ENCODE results near the gene STX8.
"Not testable (repeated sequence)": the region's sequence is repeated elsewhere in the genome, so short reads cannot be mapped to it uniquely, and the experiment has no call there.

Gene STX8

DNA sequence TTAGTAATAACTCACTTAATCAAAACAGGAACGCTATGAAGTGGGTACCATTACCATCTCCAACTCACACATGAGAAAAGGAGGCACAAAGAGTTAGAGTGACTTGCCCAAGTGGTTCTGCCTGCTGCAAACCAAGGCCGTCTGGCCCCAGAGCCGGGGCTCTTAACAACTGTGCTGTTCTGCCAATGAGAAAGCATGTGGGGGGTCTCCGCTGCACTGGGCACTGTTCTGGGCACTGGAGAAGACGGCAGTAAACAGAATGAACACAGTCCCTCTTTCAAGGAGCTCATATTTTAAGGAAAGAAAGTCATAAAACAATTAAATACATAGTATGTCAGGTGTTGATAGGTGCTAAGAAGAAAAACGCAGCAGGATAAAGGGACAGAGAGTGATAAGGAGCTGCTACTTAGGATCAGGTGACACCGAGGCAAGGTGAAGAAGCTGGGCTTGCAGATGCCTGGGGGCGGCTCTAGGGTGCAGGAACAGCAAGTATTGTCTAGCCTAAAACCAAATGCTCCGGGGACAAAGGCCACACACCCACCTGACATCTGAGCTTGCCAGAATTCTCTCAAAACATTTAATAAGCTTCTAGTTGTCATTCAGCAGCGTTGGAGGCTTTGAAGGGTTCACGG, 6.5 kb downstream of the STX8 start:
- no peak overlapping the region for H3K27ac ChIP-seq
- TF ChIP-seq CTCF (conservative IDR thresholded peaks at IDR 0.05): no peak

DNA sequence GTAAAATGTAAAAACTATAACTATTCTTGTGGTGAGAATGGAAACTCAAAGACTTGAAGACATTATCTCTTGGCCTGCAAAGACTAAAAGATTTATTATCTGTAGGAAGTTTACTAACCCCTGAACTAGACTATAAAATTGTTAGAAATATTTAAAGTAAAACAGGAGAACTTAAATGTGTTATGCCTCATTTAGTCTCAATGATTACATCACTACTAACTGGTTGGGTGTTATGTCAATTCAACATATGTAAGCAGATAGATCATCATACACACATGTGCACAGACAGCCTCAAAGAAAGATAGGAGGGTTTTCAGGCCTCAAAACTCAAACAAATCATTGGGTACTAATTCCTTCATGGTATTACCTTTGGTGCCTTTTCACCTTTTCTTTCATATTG, 7.6 kb downstream of the STX8 start:
- TF ChIP-seq CTCF (conservative IDR thresholded peaks at IDR 0.05): no peak
- no peak overlapping the region for H3K27ac ChIP-seq

DNA sequence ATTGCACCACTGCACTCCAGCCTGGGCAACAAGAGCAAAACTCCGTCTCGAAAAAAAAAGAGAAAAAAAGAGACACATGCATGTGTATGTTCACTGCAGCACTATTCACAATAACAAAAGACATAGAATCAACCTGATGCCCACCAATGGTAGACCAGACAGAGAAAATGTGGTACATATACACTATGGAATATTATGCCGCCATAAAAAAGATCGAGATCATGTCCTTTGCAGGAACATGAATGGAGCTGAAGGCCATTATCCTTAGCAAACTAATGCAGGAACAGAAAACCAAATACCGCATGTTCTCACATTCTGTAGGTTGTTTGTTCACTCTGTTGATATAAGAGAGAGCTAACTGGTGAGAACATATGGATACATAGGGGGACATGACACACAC, 8.9 kb downstream of the STX8 start:
- peak overlapping the region; percentile 68; the same call in 1 of the 2 replicates for H3K27ac ChIP-seq

- TF ChIP-seq CTCF (conservative IDR thresholded peaks at IDR 0.05): no peak
- H3K27ac ChIP-seq: peak overlapping the region; percentile 68
Observed at GRCh38 chr17:9566067-9566466, 9.6 kb downstream of the STX8 start.

DNA sequence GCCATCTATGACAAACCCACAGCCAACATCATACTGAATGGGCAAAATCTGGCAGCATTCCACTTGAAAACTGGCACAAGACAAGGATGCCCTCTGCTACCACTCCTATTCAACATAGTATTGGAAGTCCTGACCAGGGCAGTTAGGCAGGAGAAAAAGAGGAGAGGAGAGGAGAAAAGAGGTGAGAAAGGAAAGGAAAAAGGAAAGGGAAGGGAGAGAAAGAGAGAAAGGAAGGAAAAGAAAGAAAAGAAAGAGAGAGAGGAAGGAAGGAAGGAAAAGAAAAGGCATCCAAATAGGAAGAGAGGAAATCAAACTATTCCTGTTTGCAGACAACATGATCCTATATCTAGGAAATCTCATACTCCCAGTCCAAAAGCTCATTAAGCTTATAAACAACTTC, 11.5 kb downstream of the STX8 start:
- TF ChIP-seq CTCF (conservative IDR thresholded peaks at IDR 0.05): no peak

DNA sequence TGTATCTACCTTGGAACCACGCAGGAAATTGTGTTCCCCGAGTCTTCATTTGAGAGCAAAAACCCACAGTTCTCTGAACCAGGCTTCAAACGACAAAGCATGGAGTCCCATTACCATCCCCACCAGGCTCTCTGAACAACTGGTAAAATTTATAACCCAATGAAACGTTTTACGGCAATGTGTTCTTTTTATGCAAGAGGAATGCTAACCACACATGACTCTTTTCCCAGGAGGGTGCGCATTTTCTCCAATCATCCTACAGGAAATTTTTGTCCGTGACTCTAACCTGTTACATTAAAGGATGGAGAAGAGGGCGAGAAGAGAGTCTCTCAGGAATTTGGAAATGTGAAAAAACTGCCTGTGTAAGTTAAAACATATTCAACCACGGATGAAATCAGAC, 17.8 kb downstream of the STX8 start:
- no peak for TF ChIP-seq CTCF (conservative IDR thresholded peaks at IDR 0.05)
- H3K27ac ChIP-seq: no peak overlapping the region

More for the DNA sequence above, 11.5 kb downstream of the STX8 start:
- no peak overlapping the region for H3K27ac ChIP-seq

DNA sequence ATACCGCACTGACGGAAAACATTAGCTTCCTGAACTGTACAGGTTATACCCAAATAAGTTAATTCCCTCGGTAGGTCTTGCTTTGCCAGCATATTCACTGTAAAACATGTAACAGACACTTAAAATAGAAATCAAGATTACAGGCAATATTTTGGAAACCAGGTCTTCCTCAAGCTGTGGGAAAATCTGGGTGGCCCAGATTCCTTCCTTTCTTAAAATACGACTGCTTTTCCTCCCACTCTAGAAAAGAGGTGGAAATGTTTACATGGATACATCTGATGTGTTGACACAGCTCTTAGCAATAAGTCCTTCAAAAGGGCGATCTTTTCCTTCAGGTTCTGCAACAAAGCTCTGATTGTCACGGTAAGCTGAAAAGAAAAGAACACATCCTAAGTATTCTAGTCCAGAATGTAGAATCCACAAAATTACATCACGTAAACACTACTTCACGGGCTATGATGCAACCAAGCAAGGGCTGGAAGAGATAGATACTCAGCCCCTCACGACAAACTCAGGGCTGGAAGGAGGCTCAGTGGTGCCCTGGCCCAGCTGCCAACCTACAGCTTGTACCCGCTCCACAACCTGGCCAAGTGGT, 18.4 kb downstream of the STX8 start:
- no peak overlapping the region for H3K27ac ChIP-seq
- TF ChIP-seq CTCF (conservative IDR thresholded peaks at IDR 0.05): no peak

DNA sequence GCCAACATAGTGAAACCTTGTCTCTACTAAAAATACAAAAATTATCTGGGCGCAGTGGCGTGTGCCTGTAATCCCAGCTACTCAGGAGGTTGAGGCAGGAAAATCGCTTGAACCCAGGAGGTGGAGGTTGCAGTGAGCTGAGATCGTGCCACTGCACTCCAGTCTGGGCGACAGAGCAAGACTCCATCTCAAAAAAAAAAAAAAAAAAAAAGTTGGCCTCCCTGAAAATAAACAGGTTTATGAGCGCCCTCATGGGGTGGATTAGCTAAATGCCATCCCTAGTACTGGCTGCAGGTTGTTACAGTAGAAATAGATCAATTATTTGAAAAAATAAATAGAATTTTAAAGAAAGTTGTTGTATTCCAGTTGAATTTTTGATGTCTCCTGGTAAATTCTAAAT, 20.9 kb downstream of the STX8 start:
- peak; percentile 63 for TF ChIP-seq CTCF (conservative IDR thresholded peaks at IDR 0.05)
- not testable (repeated sequence) for H3K27ac ChIP-seq

Data from VCaP (cell line).